GM12892 (cell line): ENCODE measurements around the gene THSD7B.

Experiments
- POLR2A ChIP-seq: IDR thresholded peaks from 2 replicates; pipeline ENCODE4 v1.6.1; 2011; ENCODE audit warnings: low read depth, low read length, control low read depth
- POLR2AphosphoS5 ChIP-seq: IDR thresholded peaks from 2 replicates; pipeline ENCODE4 v1.6.1; 2011; ENCODE audit warnings: low read depth, low read length, control low read depth

DNA sequence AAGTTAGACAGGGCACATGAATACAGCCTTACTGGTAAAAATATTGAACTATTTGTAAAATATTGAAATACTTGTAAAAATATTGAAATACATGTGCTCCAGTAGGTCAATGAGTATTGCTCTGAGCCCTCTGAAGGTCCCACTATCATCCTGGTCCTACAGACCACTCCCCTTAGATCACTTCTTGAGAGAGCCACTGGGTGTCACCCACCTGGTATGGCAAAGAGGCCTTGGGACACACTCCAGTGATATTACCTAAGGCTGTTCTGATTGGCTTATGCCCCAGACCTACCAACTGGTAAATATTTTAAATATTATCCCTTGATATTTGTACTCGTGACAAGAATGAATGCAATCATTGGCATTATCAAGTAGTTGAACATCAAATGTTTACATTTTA, 5.0 kb downstream of the THSD7B start:
- TF ChIP-seq POLR2A (no peak), POLR2AphosphoS5 (no peak)
